ENCODE measurements around the gene LRP5. TPM values are rescaled to one million over a fixed set of nuclear protein-coding genes. Genes with fewer than 3 reads are reported as not detected.

Gene LRP5
- total RNA-seq, 4 donors from 2014 or later, result 21.5 to 75.0 (median 28.7) TPM

DNA sequence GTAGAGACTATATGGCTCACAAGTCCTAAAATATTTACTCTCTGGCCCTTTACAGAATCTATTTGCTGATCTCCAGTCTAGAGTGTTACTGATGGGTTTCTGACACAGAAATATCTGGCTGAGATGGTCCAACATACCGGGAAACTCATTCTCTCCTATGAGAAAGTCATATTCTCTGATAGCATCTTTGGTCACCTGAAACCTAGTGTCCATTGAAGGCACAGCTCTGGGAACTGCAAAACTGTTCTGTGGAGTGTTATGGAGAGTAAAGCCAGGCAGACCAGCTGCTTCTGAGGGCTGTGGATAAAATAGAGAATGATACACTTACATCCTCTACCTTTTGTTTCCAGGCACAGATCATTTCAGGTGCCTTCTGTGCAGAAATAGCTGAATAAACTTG lies 38.1 kb upstream of the LRP5 start:
- TF ChIP-seq, protein P1, sequence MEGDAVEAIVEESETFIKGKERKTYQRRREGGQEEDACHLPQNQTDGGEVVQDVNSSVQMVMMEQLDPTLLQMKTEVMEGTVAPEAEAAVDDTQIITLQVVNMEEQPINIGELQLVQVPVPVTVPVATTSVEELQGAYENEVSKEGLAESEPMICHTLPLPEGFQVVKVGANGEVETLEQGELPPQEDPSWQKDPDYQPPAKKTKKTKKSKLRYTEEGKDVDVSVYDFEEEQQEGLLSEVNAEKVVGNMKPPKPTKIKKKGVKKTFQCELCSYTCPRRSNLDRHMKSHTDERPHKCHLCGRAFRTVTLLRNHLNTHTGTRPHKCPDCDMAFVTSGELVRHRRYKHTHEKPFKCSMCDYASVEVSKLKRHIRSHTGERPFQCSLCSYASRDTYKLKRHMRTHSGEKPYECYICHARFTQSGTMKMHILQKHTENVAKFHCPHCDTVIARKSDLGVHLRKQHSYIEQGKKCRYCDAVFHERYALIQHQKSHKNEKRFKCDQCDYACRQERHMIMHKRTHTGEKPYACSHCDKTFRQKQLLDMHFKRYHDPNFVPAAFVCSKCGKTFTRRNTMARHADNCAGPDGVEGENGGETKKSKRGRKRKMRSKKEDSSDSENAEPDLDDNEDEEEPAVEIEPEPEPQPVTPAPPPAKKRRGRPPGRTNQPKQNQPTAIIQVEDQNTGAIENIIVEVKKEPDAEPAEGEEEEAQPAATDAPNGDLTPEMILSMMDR (IDR thresholded peaks at IDR 0.05; ENCODE audit: low read depth), result no peak

DNA sequence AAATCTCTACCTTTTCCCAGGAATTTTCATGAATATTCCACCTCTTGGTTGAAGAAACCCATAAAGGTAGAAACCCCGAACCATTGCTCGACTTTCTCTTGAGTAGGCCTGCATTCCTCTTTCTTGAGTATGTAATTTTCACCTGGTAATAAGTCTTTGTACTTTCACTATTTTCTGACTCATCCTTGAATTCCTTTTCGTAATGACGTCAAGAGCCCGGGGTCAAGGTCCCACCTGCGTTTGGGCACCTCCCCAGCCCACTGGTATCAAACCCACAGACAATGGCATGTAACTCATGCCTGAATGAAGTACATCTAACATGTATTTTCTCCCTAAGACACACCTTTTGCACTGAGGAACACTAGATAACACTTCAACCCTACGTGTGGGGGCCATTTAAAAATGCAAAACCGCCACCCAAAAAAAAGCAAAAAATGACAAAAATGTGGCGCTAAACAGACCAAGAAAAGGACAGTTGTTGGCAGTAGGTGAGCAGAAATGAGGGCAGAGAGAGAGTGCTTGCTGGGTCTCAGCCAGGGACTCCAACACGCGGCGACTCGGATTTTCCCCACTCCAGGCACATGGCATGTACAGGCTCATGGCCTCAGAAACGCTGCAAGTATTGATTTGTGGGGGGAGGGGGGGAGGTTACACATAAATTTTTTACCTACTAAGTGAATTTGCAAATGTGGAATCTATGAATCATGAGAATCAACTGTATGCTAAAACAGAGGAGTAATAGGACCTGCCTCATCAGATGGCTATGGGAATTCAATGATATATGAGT lies 36.5 kb upstream of the LRP5 start:
- TF ChIP-seq, protein P1 (IDR thresholded peaks at IDR 0.05; ENCODE audit: low read depth), result no peak

DNA sequence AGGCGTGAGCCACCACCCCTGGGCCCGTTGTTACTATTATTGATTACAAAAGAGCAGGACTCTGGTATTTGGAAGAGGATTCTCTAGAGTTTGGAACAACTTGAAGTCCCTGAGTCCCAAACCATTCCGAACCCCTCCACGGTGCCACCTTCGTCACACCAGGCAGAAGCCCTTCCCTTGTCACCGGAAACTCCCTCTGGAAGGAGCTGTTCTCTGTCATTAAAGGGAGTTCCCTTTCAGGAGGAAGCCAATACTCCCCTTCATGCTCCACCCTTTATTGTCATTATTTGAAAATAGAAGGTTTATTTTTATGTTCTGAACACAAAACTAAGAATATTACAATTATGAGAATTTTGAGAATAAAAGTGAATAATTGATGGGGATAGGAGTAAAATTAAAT lies 35.5 kb upstream of the LRP5 start:
- TF ChIP-seq, protein P1 (IDR thresholded peaks at IDR 0.05; ENCODE audit: low read depth), result no peak

DNA sequence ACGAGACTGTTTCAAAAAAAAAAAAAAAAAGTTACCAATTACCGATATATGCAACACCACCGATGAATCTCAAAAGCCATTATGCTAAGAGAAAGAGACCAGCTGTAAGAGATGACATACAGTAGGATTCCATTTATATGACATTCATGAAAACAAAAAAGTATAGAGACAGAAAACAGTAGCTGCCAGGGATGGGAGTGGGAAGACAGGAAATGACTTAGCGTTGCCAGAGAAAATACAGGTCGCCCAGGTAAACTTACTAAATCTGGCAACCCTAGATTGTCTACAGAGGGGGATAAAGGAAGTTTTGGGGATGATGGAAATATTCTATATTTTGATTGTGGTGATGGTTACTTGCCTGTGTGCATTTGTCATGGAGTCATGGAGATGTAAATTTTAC lies 32.7 kb upstream of the LRP5 start:
- TF ChIP-seq, protein P1 (IDR thresholded peaks at IDR 0.05; ENCODE audit: low read depth), result no peak

DNA sequence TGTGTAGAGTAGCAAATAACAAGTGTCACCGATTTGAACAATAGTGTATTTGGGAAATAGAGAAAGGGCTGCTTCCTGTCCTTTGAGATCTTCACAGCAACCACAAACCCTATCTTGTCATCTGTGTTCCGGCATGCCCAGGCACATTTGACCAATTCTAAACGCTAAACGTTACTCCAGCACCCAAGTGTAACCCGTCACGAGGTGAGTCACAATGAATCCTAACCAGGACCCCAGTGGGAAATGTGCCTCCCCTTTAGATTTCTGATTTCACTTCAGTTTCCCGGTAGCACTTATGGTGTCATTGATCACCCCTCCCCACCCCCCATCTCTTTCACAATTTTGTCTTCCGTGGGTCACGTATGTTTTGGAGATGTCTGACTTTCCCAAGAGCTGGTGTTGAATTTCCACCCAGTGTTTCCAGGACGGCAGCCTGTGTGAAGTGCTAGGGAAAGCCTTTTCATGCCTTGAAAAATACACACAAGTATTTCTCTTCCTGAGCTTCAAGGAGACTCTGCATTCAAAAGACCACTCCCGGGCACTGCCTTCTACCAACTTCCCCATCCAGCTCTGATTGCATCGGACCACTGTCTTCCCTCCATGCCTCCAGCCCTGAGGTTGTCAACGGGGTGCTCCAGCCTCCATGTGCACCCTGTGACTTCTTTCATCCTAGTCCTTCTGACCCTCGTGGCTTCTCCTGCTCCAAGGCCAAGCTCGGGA lies 30.1 kb upstream of the LRP5 start:
- TF ChIP-seq, protein P1 (IDR thresholded peaks at IDR 0.05; ENCODE audit: low read depth), result no peak

DNA sequence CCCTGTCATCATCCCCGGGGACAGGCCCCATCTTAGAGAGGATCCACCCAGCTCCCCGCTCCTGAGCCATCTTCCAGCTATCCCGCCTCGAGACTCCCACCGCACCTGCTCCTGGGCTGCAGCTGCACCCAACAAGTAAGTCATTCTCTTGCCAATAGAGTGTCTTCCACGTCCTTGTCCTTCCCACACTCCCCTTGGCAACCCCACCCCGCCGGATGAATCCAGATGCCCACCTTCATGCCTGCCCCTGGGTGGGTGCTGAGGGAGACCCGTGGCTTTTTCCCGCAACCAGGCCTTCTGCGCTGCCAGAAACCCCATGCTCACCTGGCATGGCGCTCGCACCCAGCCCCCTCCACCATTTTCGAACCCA lies 29.5 kb upstream of the LRP5 start:
- TF ChIP-seq, protein P1 (IDR thresholded peaks at IDR 0.05; ENCODE audit: low read depth), result no peak

DNA sequence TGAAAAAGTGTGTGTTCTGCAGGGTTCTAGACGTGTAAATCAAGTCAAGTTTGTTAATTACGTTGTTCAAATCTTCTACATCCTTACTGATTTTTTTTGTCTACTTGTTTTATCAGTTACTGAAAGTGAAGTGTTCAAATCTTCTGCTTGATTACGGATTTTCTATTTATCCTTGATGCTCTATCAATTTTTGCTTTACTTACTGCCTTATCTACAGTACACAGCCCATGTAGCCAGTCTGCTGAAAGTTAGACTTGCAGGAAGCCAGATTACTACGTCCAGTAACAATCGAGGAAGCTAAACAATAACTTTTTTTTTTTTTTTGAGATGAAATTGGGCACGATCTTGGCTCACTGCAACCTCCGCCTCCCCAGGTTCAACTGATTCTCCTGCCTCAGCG lies 25.0 kb upstream of the LRP5 start:
- TF ChIP-seq, protein P1 (IDR thresholded peaks at IDR 0.05; ENCODE audit: low read depth), result no peak
